Osteocyte (in vitro differentiated cells): ENCODE results near the gene HADHA. TPM values are rescaled to one million over a fixed set of nuclear protein-coding genes. Genes with fewer than 3 reads are reported as not detected.

Experiments
- DNase-seq: peaks from one replicate; pipeline ENCODE4 v3.0.0; 2021; ENCODE audit warnings: mixed read lengths; ENCODE audit not compliant: unreplicated experiment; ENCODE audit errors: extremely low spot score
- H3K27ac Mint-ChIP-seq: one replicate; pipeline ENCODE4 v1.8.0; 2021; ENCODE audit warnings: mild to moderate bottlenecking, mixed read lengths; ENCODE audit not compliant: unreplicated experiment
- H3K27me3 Mint-ChIP-seq: one replicate; pipeline ENCODE4 v1.8.0; 2021; ENCODE audit warnings: mixed read lengths; ENCODE audit not compliant: unreplicated experiment
- H3K36me3 Mint-ChIP-seq: one replicate; pipeline ENCODE4 v1.8.0; 2021; ENCODE audit warnings: mixed read lengths; ENCODE audit not compliant: unreplicated experiment
- H3K4me1 Mint-ChIP-seq: one replicate; pipeline ENCODE4 v1.8.0; 2021; ENCODE audit warnings: mixed read lengths; ENCODE audit not compliant: unreplicated experiment
- H3K4me3 Mint-ChIP-seq: one replicate; pipeline ENCODE4 v1.8.0; 2021; ENCODE audit warnings: mild to moderate bottlenecking, moderate library complexity, mixed read lengths; ENCODE audit not compliant: unreplicated experiment
- H3K9me3 Mint-ChIP-seq: one replicate; pipeline ENCODE4 v1.8.0; 2021; ENCODE audit warnings: mixed read lengths; ENCODE audit not compliant: unreplicated experiment
- total RNA-seq: library from RNA; stranded (reverse); gene quantifications from 2 replicates; pipeline ENCODE4 v1.2.1, GENCODE V29; 2021
- TF ChIP-seq, protein P1 (sequence below): fragments of 200-600 bp; sonication (generic); IDR thresholded peaks from 2 replicates; pipeline ENCODE4 v1.5.0; 2021; ENCODE audit warnings: antibody characterized with exemption, mild to moderate bottlenecking, moderate library complexity

HADHA gene
- total RNA-seq, 1 donor from 2014 or later = 114 TPM

DNA sequence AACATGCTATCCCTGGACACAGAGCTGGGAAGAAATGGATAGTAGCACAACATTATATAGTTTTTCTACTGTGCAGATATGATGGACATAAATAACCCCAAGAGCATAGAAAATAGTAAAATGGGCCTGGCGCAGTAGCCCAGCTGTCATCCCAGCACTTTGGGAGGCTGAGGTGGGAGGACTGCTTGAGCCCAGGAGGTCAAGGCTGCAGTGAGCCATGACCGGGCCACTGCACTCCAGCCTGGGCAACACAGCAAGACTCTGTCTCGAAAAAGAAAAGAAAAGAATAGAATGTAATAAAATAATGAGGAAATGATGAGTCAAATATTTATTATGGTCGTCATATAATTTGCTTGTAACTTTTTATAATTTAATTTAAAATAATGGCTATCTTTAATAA is 79.0 kb downstream of the HADHA start:
- no peak for DNase-seq
- TF ChIP-seq, protein P1, sequence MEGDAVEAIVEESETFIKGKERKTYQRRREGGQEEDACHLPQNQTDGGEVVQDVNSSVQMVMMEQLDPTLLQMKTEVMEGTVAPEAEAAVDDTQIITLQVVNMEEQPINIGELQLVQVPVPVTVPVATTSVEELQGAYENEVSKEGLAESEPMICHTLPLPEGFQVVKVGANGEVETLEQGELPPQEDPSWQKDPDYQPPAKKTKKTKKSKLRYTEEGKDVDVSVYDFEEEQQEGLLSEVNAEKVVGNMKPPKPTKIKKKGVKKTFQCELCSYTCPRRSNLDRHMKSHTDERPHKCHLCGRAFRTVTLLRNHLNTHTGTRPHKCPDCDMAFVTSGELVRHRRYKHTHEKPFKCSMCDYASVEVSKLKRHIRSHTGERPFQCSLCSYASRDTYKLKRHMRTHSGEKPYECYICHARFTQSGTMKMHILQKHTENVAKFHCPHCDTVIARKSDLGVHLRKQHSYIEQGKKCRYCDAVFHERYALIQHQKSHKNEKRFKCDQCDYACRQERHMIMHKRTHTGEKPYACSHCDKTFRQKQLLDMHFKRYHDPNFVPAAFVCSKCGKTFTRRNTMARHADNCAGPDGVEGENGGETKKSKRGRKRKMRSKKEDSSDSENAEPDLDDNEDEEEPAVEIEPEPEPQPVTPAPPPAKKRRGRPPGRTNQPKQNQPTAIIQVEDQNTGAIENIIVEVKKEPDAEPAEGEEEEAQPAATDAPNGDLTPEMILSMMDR = no peak
- no peaks in the 10 kb centered on the region for H3K4me1 Mint-ChIP-seq
- no peaks in the 10 kb centered on the region for H3K36me3 Mint-ChIP-seq
- H3K27me3 Mint-ChIP-seq = no peaks in the 10 kb centered on the region
- no peaks in the 10 kb centered on the region for H3K9me3 Mint-ChIP-seq
- no peak overlapping the region for H3K4me3 Mint-ChIP-seq
- no peak overlapping the region for H3K27ac Mint-ChIP-seq

DNA sequence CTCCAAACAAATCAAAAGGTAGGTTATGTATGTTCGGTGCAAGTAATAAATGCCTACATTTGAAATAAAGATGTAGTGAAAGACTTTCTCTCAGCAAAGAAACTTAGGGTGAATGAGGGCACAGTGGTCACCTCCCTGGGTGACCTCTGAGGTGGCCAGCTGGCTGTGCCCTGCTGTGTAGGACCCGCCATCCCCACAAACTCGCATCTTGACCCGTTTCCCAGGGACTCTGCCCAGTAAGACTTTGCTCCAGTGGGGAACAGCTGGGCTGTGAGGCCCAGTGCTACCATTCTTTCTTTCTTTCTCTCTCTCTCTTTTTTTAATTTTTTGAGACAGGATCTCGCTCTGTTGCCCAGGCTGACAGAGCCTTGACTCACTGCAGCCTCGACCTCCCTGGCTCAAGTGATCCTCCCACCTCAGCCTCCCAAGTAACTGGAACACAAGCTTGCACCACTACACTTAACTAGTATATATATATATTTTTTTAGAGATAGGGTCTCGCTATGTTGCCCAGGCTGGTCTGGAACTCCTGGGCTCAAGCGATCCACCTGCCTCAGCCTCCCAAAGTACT is 79.7 kb downstream of the HADHA start:
- Mint-ChIP-seq H3K4me3 (no peak overlapping the region), H3K27me3 (no peaks in the 10 kb centered on the region), H3K9me3 (no peaks in the 10 kb centered on the region), H3K27ac (no peak overlapping the region), H3K36me3 (no peaks in the 10 kb centered on the region), H3K4me1 (no peaks in the 10 kb centered on the region)
- TF ChIP-seq, protein P1 = no peak
- DNase-seq = no peak

DNA sequence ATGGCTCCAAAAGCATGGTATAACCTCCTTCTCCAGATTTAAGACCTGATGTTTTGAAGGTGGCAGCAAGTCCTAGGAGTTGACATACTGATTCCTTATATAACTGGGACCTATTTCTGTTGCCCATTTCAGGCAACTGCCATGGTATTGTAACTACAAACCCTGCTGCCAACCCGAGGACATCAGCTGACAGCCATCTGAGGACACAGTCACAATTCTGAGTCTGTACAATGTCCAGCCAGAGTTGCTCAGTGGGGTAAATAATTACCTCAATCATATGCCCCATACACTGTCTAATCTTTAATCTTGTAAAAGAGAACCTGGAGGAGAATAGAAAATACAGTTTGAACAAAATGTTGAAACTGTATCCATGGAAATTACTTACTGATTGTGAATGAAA is 80.2 kb downstream of the HADHA start:
- Mint-ChIP-seq H3K9me3 (no peaks in the 10 kb centered on the region), H3K27ac (no peak overlapping the region), H3K4me3 (no peak overlapping the region), H3K27me3 (no peaks in the 10 kb centered on the region), H3K4me1 (no peaks in the 10 kb centered on the region), H3K36me3 (no peaks in the 10 kb centered on the region)
- DNase-seq = no peak
- TF ChIP-seq, protein P1 = no peak

DNA sequence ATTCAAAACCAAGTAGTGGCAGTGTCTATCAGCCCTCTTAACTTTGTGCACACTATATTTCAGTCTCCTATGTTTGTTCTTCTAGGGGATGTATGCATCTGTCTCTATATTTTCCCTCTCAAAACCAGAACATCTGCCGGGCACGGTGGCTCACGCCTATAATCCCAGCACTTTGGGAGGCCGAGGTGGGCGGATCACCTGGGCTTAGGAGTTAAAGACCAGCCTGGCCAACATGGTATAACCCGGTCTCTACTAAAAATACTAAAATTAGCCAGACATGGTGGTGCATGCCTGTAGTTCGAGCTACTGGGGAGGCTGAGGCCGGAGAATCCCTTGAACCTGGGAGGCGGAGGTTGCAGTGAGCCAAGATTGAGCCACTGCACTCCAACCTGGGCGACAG is 81.5 kb downstream of the HADHA start:
- H3K9me3 Mint-ChIP-seq = no peaks in the 10 kb centered on the region
- DNase-seq = no peak
- no peak overlapping the region for H3K27ac Mint-ChIP-seq

DNA sequence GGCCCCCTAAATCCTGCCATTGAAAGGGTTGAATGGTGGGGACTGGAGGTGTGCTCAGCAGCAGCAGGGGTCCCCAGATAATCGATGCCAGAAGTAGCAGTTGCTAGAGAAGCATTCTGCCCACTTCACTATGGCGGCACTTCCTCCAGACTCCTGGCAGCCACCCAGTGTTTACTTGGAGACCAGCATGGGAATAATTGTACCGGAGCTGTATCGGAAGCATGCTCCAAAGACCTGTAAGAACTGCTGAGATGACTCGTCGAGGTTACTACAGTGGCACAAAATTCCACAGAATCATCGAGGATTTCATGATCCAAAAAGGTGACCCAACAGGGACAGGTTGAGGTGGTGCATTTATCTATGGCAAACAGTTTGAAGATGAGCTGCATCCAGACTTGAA is 82.5 kb downstream of the HADHA start:
- Mint-ChIP-seq H3K9me3 (no peaks in the 10 kb centered on the region), H3K4me3 (no peak overlapping the region), H3K36me3 (no peaks in the 10 kb centered on the region), H3K27me3 (no peaks in the 10 kb centered on the region), H3K4me1 (no peaks in the 10 kb centered on the region), H3K27ac (no peak overlapping the region)
- TF ChIP-seq, protein P1 = no peak
- DNase-seq = no peak

More for the DNA sequence above, 81.5 kb downstream of the HADHA start:
- Mint-ChIP-seq H3K4me1 (no peaks in the 10 kb centered on the region), H3K27me3 (no peaks in the 10 kb centered on the region), H3K36me3 (no peaks in the 10 kb centered on the region), H3K4me3 (no peak overlapping the region)
- TF ChIP-seq, protein P1 = no peak
